Anterior cingulate cortex (tissue), 58 donors: ENCODE data around the gene CT45A2.
"Not testable (repeated sequence)": the region's sequence is repeated elsewhere in the genome, so short reads cannot be mapped to it uniquely, and the experiment has no call there.

Source experiments
- DNase-seq, 58 donors: peaks; one replicate each; lab custom pipeline; 2025; lab: John Stamatoyannopoulos, UW

CT45A2 gene

GRCh38 chrX:135819912-135820311 is at the start of gene CT45A2:
CT45A2 (minus strand) TSS chrX:135820012; CDS start chrX:135816265, 3,747 bp downstream.
- DNase-seq: not testable (repeated sequence)

- DNase-seq: not testable (repeated sequence)
These were observed 34.6 kb upstream of the CT45A2 start, which contains the start of gene CT45A8 for GRCh38 chrX:135854438-135854837. CT45A8 (minus strand) TSS chrX:135854538; CDS start chrX:135850783, 3,755 bp downstream.

GRCh38 chrX:135837180-135837579 is 17.4 kb upstream of the CT45A2 start, which contains the start of gene CT45A7:
CT45A7 (minus strand) TSS chrX:135837280; CDS start chrX:135833533, 3,747 bp downstream.
- DNase-seq: not testable (repeated sequence)

- not testable (repeated sequence) for DNase-seq
These were observed 17.1 kb downstream of the CT45A2 start, which contains the start of gene CT45A6 for GRCh38 chrX:135802687-135803086. CT45A6 (minus strand) TSS chrX:135802787; CDS start chrX:135798993, 3,794 bp downstream.

- DNase-seq: not testable (repeated sequence)
These were observed 34.4 kb downstream of the CT45A2 start, which contains the start of gene CT45A5 for GRCh38 chrX:135785403-135785802. CT45A5 (minus strand) TSS chrX:135785503; CDS start chrX:135781729, 3,774 bp downstream.

GRCh38 chrX:135768091-135768490 is 51.7 kb downstream of the CT45A2 start, which contains the start of gene CT45A3:
CT45A3 (minus strand) TSS chrX:135768191; CDS start chrX:135764444, 3,747 bp downstream.
- DNase-seq: not testable (repeated sequence)
